Cardiac muscle cell (in vitro differentiated cells and primary cell): Measurements from ENCODE around the gene GPA33. TPM values are rescaled to one million over a fixed set of nuclear protein-coding genes. Genes with fewer than 3 reads are reported as not detected.

Experiments used
- DNase-seq, 2 donors: peaks; one replicate each; pipeline versions ENCODE4 v3.0.0 to v3.0.0-alpha.2; 2010 to 2017; ENCODE audit warnings: low read depth in 1 of 2, low spot score in 1 of 2
- H3K27ac ChIP-seq: fragments of 200-600 bp; sonication (generic); 2 replicates; pipeline ENCODE4 v1.5.1; 2016
- H3K27me3 ChIP-seq: fragments of 200-600 bp; sonication (generic); 2 replicates; pipeline ENCODE4 v1.6.0; 2016; ENCODE audit warnings: control low read depth
- H3K36me3 ChIP-seq: fragments of 200-600 bp; sonication (generic); 2 replicates; pipeline ENCODE4 v1.5.1; 2016; ENCODE audit warnings: control low read depth
- H3K4me1 ChIP-seq: fragments of 200-600 bp; sonication (generic); 2 replicates; pipeline ENCODE4 v1.8.1; 2017; ENCODE audit warnings: low read depth, mild to moderate bottlenecking, mixed run types
- H3K4me3 ChIP-seq: fragments of 200-600 bp; sonication (generic); 2 replicates; pipeline ENCODE4 v1.5.1; 2016; ENCODE audit warnings: mild to moderate bottlenecking
- H3K9me3 ChIP-seq: fragments of 200-600 bp; sonication (generic); 2 replicates; pipeline ENCODE4 v1.5.1; 2017; ENCODE audit warnings: low read depth, mild to moderate bottlenecking, control low read depth
- polyA plus RNA-seq: library from polyadenylated mRNA; unstranded; fragments of >200 nt; fragmentation: Nextera tagmentation; extraction: Ambion mirVana; gene quantifications from 2 replicates; pipeline ENCODE4 v1.2.1, GENCODE V29; 2016
- total RNA-seq: library from RNA; depleted of rRNA; stranded (reverse); fragments of >200 nt; gene quantifications from 2 replicates; pipeline ENCODE4 v1.2.3, GENCODE V29; 2016
- TF ChIP-seq, protein P1 (sequence below): IDR thresholded peaks from 2 replicates; pipeline ENCODE4 v1.5.1; 2012; ENCODE audit warnings: low read depth, mild to moderate bottlenecking, low read length

GPA33 gene
- total and polyA plus RNA-seq, 2 experiments from 2014 or later: 0.35 to 0.69 TPM

DNA sequence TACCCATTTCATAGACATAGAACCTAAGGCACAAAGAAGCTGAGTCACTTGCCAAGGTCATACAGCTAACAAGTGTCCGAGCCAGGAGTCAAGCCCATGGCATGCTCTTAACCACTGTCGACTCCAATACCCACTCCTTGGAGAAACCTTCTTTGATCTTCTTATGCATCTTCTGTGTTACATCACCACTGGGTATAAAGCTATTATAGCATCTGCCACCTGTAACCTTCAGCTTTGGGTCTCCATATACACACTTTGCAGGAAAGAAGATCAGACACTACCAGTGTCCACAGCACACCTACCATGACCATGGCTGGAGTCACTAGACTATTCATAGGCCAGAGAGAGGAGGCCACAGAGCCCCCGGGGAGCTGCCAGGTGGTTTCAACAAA lies 29.1 kb downstream of the GPA33 start:
- H3K36me3 ChIP-seq: no peaks in the 10 kb centered on the region
- no peaks in the 10 kb centered on the region for H3K27me3 ChIP-seq
- no peak overlapping the region for H3K4me3 ChIP-seq

DNA sequence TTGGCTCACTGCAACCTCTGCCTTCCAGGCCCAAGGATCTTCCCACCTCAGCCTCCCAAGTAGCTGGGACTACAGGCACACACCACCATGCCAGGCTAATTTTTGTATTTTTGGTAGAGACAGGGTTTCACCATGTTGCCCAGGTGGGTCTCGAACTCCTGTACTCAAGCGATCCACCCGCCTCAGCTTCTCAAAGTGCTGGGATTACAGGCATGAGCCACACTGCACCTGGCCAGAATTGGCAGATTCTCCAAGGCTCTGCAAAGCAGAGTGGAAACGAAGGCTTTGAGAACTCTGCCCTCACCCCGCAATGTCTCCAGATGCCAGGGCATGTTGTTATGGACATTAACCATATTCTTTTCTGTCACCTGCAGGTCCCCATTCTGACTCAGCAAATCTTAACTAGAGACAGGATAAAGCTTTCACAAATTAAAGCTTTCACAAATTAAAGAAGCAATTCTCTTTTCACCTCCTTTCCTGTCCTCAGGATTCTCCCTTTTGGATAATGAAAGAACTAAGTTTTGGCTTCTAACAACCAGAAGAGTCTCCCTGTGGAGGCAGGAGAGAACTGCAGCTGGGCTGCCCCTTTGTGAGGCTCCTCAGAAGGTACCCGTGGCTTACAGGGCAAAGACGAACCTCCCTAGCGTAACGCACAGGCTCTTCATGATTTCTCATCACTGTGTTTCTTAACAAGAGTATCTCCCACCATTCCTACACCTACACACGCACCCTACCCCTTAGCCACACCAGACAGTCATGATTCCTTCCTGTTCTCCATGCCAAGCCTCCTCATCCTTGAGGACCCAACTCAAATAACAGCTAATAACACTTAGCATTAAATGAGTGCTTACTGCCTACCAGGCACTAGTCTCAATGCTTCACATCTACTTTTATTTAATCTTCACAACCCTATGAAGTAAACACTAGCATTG lies 29.8 kb downstream of the GPA33 start:
- H3K4me1 ChIP-seq: no peaks in the 10 kb centered on the region
- no peaks in the 10 kb centered on the region for H3K36me3 ChIP-seq
- DNase-seq: no peak
- TF ChIP-seq, protein P1, sequence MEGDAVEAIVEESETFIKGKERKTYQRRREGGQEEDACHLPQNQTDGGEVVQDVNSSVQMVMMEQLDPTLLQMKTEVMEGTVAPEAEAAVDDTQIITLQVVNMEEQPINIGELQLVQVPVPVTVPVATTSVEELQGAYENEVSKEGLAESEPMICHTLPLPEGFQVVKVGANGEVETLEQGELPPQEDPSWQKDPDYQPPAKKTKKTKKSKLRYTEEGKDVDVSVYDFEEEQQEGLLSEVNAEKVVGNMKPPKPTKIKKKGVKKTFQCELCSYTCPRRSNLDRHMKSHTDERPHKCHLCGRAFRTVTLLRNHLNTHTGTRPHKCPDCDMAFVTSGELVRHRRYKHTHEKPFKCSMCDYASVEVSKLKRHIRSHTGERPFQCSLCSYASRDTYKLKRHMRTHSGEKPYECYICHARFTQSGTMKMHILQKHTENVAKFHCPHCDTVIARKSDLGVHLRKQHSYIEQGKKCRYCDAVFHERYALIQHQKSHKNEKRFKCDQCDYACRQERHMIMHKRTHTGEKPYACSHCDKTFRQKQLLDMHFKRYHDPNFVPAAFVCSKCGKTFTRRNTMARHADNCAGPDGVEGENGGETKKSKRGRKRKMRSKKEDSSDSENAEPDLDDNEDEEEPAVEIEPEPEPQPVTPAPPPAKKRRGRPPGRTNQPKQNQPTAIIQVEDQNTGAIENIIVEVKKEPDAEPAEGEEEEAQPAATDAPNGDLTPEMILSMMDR: peak; percentile 34
- no peak overlapping the region for H3K27ac ChIP-seq
- H3K9me3 ChIP-seq: no peaks in the 10 kb centered on the region
- H3K4me3 ChIP-seq: no peak overlapping the region
- no peaks in the 10 kb centered on the region for H3K27me3 ChIP-seq

More for the DNA sequence above, 29.1 kb downstream of the GPA33 start:
- DNase-seq: no peak
- TF ChIP-seq, protein P1: no peak
- no peaks in the 10 kb centered on the region for H3K4me1 ChIP-seq
- no peaks in the 10 kb centered on the region for H3K9me3 ChIP-seq
- H3K27ac ChIP-seq: no peak overlapping the region

DNA sequence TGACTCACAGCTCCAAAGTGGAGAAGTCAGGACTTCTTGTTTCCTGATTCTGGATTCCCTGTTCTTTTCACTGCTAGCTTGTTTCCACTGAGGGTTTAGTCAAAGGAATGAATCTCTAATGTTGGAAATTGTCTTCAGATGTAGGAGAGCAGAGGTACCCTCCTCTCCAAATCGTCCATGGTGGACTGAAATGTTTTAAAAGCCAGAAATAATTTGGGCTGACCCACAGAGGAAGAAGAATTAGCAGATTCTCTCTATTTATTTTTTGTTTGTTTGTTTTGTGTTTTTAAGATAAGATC lies 30.4 kb downstream of the GPA33 start:
- TF ChIP-seq, protein P1: no peak
- Histone ChIP-seq H3K27ac (no peak overlapping the region), H3K27me3 (no peaks in the 10 kb centered on the region), H3K4me3 (no peak overlapping the region), H3K9me3 (no peaks in the 10 kb centered on the region), H3K36me3 (no peaks in the 10 kb centered on the region), H3K4me1 (no peaks in the 10 kb centered on the region)
- no peak for DNase-seq

DNA sequence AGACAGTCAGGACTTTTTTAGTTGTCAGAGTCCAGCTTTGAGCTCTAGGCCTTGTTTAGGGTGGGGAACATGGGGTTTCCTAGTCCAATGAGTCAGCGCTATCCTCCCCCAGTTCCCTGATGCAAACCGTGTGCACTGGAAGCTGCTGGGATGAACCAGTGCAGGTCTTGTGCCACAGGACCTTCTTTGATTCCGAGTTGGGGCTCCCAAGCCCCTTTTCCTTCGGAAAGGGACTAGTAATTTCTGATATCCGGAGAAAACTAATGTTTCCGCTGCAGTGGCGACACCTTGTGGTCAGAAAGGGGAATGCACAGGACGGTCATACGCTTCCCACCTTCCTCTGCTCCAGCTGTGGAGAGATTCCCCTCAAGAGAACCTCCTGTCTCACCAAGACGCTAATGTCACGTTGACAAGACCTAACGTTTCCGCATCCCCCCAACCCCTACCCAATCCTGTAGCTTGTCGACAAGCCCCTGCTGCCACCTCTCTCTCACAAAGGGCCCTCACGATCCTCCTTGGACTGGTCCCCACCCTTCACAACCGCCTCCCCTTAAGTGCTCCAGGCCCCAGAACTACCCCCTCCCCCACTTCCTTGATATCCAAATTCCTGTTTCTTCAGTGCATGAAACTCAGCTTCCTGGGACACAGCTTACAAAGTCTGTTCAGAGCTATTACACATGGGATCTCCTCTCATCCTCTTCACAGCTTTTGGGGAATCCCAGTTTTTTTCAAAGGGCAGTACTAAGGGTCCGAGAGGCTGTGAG lies 30.9 kb downstream of the GPA33 start:
- TF ChIP-seq, protein P1: peak; percentile 95

DNA sequence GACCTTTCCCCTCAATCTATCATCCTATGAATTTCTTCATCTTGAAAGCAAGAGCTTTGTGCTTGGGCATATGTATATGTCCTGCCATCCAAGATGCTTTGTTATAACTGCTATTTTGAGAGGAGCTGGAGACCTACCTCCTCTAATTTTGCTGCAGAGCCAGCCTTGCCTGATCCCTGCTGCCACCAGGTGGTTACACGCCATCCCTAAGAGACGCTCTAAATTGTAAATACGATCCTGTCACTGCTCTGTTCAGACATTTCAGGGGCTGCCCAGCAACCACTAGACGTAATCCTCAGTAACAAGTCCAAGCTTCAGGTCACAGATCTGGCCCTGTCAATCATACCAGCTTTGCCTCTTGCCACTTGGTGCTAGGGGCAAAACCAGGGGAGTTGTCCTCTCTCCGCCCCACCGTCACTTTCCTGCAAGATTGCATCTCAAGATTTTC lies 32.9 kb downstream of the GPA33 start:
- DNase-seq: peak; percentile 48 to 78
- H3K4me3 ChIP-seq: no peak overlapping the region
- H3K27ac ChIP-seq: no peak overlapping the region
- no peaks in the 10 kb centered on the region for H3K36me3 ChIP-seq
- no peaks in the 10 kb centered on the region for H3K4me1 ChIP-seq
- no peaks in the 10 kb centered on the region for H3K9me3 ChIP-seq
- TF ChIP-seq, protein P1: peak; percentile 44
- no peaks in the 10 kb centered on the region for H3K27me3 ChIP-seq

More for the DNA sequence above, 30.9 kb downstream of the GPA33 start:
- Histone ChIP-seq H3K36me3 (no peaks in the 10 kb centered on the region), H3K27ac (no peak overlapping the region), H3K27me3 (no peaks in the 10 kb centered on the region), H3K4me1 (no peaks in the 10 kb centered on the region), H3K4me3 (no peak overlapping the region), H3K9me3 (no peaks in the 10 kb centered on the region)
- peak; percentile 73 to 75 for DNase-seq
